Measurements from ENCODE around the gene SLC6A11.

- TF ChIP-seq HCFC1 (IDR thresholded peaks at IDR 0.05; ENCODE audit: low read depth, low read length) (no peak), RAD51 (IDR thresholded peaks at IDR 0.05; ENCODE audit: borderline replicate concordance) (no peak), ZNF550 (CRISPR knock-in tag; IDR thresholded peaks at IDR 0.05; ENCODE audit: borderline replicate concordance) (no peak), TOE1 (CRISPR knock-in tag; IDR thresholded peaks at IDR 0.05) (no peak), HDAC6 (IDR thresholded peaks at IDR 0.05; ENCODE audit: low read depth, low read length) (no peak), TBX3 (IDR thresholded peaks at IDR 0.05; ENCODE audit: borderline replicate concordance) (no peak), ZNF639 (CRISPR knock-in tag; conservative IDR thresholded peaks at IDR 0.05) (no peak), CTCF (CRISPR knock-in tag; IDR thresholded peaks at IDR 0.05) (peak; percentile 73), AFF4 (CRISPR knock-in tag; IDR thresholded peaks at IDR 0.05) (no peak), NR3C1 (CRISPR knock-in tag; IDR thresholded peaks at IDR 0.05) (no peak), BCL6 (CRISPR knock-in tag; IDR thresholded peaks at IDR 0.05) (no peak)
These were observed 125.9 kb downstream of the SLC6A11 start for GRCh38 chr3:10941972-10942371.

Data from HepG2 (cell line).